GM21526 (cell line): Measurements from ENCODE around the gene RAB3GAP1.
"Not testable (repeated sequence)": the region's sequence is repeated elsewhere in the genome, so short reads cannot be mapped to it uniquely, and the experiment has no call there.

Source experiments
- ATAC-seq: cut with Tn5 transposase; IDR thresholded peaks from one replicate; pipeline ENCODE4 v1.9.1; 2021; ENCODE audit warnings: moderate library complexity; ENCODE audit not compliant: unreplicated experiment, low FRiP score

RAB3GAP1 gene

DNA sequence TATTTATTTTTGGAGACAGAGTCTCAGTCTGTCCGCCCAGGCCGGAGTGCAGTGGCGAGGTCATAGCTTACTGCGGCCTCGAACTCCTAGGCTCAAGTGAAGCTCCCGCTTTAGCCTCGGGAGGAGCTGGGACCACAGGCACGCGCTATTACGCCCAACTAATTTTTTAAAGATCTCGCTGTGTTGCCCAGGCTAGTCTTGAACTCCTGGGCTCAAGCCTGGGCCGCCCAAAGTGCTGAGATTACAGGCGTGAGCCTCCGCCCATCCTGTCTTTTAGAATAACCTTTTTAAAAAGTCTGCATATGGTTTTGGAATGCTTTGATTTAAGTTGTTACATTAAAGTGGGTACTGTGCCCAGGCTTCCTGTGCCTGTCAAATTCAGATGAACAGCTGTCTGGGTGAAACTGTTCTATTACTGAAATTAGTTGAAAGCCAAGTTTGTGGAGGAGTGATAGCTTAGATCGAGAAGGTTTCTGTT is 944 bp downstream of the RAB3GAP1 start:
- ATAC-seq, result peak; percentile 37

DNA sequence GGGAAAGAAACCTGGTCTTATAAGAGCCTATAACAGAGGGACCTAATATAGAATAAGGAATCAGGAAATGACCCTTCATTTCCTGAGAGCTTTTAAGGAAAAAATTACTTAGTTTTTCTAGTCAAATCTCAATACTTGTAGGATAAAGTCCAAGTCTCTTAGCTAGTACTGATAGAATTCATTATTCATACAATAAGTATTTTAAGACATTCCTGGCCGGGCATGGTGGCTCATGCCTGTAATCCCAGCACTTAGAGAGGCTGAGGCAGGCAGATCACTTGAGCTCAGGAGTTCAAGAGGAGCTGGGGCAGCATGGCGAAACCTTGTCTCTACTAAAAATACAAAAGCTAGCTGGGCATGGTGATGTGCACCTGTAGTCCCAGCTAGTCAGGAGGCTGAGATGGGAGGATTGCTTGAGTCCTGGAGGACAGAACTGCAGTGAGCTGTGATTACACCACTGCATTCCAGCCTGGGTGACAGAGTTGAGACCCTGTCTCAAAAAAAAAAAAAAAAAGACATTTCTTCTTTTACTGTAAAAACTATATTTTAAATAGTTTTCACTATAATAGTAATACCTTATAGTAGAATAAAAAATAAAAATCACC is 3.2 kb downstream of the RAB3GAP1 start:
- ATAC-seq, result no peak

DNA sequence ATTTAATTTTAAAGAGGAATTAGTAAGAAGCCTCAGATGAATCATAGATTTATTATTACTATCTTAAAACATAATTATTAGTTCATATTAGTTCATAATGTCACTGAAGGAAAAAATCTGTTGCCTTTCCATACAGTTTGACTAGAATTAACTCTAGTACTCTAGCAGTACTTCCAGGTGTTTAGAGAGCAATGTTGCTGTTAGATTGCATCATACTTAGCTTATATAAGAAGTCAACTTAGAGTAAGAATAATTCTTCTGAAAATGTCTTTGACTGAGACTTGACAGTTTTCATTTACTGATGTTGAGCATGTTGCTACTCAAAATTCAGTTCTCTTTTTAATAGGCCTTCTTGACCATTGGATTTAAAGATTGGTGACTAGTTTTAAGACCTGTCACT is 4.7 kb downstream of the RAB3GAP1 start:
- ATAC-seq, result no peak

DNA sequence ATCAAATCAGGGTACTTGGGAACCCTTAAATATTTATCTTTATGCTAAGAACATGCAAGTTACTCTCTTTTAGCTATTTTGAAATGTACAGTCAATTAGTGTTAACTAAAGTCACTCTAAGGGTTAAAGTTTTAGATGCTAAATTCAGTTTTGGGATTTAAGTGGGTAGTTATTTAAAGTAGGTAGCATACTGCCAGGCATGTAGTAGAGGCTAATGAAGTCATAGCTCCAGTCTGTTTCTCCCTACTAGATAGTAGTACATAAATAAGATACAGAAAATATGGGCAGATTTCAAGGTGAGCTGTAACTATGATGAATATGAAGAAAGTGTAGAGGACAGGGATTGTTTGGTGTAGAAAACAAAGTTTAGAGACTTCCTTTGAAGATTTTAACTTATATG is 7.5 kb downstream of the RAB3GAP1 start:
- no peak for ATAC-seq

DNA sequence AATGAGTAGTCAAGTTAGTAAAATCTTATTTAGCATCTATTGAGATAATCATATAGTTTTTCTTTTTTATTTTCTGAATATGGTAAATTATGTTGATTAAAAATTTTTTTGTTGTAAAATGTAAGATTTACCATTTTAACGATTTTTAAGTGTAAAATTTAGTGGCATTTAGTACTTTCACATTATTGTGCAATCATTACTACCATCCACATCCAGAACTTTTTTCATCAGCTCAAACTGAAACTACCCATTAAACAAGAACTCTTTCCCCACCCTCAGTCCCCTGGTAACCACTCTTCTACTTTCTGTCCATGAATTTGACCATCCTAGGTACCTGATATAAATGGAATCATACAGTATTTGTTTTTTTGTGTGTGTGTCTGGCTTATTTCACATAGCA is 11.1 kb downstream of the RAB3GAP1 start:
- ATAC-seq, result no peak

DNA sequence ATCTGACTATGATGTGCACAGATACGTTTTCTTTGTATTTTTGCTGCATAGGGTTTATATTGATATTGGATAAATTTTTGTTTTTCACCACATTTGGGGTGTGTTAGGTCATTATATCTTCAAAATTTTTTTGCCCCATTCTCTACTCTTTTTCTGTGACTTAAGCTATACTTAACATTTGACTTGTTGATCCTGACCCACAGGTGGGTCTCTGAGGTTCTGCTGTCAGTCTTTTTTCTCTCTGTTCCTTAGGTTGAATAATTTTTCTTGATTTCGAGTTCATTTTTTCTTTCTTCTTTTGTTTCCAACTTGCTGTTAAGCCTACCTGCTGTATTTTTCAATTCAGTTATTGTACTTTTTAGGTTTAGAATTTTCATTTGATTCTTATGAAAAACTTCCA is 12.1 kb downstream of the RAB3GAP1 start:
- ATAC-seq, result no peak

DNA sequence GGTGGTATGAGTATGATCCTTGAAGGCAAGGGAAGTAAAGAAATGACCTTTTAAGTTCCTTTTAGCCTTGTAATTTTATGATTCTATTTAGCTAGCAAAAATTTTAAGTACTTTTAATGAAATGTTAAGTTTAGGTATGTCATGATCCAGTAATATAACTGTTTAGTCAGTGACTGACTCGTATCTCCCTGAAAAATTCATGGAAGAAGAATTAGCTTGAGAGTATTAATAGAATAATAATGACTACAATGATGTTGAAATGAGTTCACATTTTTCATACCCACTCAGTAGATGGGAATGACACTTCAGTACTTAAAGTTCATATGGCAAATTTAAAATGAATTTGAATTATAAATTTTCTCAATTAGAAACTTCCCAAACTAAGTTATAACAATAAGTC is 14.6 kb downstream of the RAB3GAP1 start:
- ATAC-seq, result no peak

DNA sequence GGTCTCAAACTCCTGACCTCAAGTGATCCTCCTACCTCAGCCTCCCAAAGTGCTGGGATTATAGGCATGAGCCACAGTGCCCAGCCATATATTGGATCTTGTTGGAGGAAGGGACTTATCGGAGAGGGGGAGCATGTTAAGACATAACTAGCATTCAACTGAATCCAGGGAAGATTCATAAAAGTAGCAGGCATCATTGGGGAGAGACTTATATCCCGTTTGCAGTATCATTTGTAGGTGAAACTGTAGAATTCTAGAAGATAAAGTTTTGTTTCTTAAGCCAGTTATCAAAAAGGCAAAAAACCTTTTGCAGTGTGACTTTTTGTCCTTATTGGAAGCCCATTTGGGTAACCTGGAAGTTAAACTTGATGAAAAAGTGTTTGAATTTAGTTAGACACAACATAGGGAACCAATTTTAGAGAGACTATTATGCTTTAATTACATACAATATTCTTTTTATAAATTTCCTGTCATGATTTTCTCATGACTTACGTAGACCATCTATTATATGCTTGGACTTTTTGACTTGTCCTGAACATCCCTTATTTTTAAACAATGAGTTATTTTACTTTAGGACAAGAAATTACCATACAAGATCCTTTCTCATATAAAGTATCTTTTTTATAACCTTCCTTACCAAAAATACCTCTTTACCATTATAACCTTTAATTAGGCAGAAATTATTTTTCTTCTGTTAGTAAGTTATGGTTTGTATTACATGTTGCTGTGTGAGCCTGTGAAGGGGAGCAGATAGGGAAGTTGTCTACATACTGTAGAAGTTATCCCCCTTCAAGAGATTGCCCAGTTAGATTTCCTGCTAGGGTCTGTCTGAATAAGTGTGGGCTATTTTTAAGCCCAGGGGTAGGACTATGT is 20.3 kb downstream of the RAB3GAP1 start:
- ATAC-seq, result no peak

DNA sequence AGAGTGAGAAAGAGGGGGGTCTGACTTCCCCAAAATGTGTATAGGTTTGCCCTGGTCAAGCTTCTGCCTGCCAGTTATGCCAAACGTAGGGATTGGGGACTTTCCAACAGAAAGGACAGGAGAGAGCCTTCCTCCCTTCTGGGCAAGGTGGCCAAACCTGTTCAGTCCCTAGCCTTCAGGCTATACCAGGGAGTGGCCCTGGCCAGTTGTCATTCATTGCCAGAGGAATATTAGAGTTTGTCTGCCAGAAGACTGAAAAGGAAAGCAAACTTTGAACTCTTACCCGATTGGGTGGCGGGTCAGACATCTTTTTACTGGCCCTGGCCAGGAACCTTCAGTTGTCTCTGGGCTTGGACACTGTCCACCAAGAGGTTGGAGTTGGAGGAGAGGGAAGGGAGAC is 22.1 kb downstream of the RAB3GAP1 start:
- no peak for ATAC-seq

DNA sequence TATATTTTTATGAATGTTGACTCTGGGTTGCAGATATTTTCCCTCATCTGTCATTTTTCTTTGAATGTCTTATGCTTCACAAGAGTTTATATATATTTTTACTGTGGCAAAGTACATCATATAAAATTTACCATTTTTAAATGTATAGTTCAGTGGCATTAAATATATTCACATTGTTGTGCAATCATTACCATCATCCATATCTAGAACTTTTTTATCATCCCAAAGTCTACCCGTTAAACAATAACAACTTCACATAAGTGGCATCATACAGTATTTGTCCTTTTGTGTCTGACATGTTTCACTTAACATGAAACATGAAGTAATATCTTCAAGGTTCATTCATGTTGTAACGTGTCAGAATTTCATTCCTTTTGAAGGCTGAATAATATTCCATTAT is 24.5 kb downstream of the RAB3GAP1 start:
- no peak for ATAC-seq

DNA sequence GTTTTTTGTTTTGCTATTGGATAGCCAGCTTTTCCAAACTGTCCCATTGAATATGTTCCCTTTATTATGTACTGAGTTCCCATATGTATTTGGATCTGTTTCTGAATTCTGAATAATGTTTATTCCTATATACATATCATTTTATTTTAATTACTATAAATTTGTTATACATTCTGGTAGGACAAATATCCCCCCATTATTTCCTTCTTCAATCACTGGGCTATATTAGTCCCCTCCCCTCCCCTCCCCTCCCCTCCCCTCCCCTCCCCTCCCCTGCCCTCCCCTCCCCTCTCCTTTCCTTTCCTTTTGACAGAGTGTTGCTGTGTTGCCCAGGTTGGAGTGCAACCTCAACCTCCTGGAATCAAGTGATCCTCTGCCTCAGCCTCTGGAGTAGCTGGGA is 26.3 kb downstream of the RAB3GAP1 start:
- ATAC-seq, result no peak

DNA sequence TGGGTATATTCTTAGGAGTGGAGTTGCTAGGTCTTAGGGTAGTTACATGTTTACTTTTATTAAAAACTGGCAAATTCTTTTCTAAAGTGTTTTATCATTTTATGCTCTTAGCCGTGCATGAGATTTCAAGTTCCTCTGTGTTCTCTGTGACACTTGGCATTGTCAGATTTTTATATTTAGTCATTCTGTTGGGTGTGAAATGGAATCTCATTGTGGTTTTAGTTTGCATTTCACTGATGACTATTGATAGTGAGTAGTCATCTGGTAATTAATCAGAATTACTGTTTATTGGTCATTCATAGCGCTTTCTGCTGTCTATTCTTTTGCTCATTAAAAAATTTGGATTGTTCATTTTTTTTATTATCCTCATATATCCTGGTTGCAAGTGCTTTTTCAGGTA is 34.1 kb downstream of the RAB3GAP1 start:
- ATAC-seq, result no peak

DNA sequence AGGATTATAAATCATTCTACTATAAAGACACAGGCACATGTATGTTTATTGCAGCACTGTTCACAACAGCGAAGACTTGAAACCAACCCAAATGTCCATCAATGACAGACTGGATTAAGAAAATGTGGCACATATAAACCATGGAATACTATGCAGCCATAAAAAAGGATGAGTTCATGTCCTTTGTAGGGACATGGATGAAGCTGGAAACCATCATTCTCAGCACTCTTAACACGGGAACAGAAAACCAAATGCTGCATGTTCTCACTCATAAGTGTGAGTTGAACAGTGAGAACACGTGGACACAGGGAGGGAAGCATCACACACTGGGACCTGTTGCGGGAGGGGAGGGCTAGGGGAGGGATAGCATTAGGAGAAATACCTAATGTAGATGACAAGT is 37.5 kb downstream of the RAB3GAP1 start:
- ATAC-seq, result not testable (repeated sequence)

DNA sequence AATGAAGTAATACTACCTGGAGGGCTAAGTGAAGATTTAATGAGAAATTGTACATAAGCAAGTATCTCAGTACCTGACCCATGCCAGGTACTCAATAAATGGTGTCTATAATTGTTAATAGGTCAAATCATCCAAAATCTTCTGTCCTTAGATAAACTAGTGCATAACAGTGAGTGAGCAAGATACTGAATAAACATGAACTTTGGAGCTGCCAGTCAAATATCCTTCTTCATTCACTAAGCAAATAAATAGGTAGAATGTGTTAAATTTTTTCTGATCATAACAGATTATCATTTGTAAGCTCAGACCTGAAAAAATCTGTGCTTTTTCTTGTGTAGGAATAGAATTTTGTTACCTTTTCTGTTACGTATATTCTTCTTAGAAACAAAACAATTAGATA is 39.6 kb downstream of the RAB3GAP1 start:
- ATAC-seq, result no peak

DNA sequence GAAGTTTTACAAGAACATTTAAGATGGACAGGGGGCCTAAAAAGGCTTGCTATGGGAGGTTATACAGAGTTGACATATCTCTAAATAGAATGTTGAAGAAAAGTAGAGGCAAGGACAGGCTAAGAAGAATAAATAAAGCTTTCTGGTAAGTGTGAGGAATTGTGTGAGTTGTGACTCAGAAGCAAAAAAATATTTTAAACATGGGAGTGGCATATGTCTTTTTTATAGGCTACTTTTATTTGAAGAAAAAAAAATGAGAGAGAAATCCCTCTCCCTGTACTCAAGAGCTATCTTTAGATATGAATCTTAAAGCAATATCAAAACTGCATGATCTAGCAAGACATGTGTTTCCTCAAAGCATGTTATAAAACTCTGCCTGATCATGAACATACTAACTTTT is 41.1 kb downstream of the RAB3GAP1 start:
- ATAC-seq, result no peak

DNA sequence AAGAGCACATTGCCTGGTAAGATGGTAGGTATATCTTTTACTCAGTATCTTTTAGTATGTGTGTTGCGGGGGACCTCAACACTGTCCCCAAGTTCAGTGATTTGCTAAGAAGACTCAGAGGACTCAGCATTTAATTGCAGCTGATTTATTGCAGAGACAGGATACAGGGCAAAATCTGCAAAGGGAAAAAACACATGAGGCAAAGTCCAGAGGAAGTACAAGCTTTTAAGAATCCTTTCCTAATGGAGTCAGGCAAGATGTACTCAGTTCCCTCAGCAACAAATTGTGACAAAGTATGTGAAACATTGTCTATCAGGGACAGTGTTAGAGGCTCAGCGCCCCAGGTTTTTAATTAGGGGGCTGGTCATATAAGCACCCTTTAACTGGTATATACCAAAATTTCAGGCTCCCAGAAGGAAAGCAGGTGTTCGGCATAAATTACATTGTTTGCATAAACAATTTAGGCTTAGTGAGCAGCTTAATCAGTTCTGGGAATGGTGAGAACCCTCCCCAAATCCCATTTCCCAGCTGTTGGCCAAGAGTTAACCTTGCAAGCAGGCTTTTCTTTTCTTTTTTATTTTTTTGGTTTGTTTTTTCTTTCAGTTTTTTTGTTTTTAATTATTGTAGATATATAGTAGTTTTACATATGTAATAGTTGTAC is 41.7 kb downstream of the RAB3GAP1 start:
- no peak for ATAC-seq

DNA sequence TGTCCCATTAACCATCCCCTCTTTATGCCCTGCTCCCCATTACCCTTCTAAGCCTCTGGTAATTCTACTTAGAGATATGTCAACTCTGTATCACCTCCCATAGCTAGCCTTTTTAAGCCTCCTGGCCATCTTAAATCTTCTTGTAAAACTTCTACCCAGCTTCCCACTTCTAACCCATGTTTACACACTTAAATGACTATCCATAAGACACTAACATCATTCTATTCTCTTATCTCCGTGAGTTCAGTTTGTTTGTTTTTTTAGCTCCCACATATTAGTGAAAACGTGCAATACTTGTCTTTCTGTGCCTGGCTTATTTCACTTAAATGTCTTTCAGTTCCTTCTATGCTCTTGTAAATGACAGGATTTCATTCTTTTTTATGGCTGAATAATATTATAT is 42.4 kb downstream of the RAB3GAP1 start:
- no peak for ATAC-seq

DNA sequence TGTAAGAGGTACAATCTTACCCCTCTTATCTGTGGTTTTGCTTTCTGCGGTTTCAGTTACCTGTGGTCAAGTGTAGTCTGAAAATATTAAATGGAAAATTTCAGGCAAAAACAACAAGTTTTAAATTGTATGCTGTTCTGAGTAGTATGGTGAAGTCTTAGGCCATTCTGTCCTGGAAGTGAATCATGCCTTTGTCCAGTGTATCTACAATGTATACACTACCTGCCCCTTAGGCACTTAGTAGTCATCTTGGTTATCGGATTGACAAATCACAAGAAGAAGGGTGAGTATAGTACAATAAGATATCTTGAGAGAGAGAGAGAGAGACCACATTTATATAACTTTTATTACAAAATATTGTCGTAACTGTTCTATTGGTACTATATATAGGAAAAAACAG is 43.5 kb downstream of the RAB3GAP1 start:
- no peak for ATAC-seq

DNA sequence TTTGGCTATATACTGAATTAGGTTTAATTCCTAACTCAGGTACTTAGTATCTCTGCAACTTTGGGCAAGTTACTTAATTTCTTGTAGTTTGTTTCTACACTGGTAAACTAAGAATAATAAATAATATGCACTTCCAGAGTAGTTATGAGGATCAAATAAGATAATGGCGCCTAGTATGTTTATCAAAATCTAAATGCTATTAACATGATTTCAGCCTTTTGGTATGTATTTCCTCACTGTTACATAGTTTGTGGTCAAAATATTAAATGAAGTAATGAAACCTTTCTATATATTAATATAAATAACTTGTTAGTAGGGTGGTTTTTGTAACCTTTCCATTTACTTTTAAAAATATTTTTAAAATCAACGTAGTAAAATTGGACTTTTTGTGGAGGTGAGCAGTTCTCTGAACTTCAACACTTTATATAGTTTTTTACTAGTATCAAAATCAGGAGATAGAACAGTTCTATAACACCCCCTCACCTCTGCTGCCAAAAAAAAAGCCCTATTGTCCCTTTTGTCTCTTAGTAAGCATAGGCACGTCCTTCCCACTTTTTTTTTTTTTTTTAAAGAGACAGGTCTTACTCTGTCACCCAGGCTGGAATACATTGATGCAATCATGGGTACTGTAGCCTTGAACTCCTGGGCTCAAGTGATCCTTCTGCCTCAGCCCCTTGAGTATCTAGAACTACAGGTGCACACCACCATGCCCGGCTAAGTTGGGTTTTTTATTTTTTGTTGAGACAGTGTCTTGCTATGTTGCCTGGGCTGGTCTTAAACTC is 44.8 kb downstream of the RAB3GAP1 start:
- ATAC-seq, result no peak

DNA sequence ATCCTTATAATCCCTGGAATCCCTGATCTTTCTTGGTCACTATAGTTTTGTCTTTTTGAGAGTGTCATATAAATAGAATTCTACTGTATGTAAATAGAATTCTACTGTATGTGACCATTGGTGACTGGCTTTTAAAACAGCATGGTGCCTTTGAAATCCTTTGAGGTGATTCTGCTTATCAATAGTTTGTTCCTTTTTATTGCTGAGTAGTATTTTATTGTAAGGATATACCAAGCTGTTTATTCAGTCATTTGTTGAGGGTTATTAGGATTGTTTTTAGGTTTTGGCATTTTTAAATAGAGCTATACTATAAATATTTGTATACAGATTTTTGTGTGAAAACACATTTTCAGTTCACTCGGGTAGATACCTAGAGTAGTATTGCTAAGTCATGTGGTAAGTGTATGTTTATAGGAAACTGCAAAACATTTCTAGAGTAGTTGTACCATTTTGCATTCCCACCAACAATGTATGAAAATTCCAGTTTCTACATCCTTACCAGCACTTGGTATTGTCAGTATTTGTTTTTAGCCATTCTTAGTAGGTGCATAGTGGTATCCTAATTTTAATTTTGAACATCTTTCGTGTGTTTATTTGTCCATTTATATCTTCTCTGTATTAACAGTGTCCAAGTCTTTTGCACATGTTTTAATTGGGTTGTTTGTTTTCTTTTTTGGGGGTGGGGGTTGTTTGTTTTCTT is 45.6 kb downstream of the RAB3GAP1 start:
- no peak for ATAC-seq
